SK-N-MC (cell line): ENCODE results near the gene TMEM200B.

Experiments used
- EZH2 ChIP-seq: fragments of 200-600 bp; sonication (generic); IDR thresholded peaks from one replicate; pipeline ENCODE4 v1.6.1; 2017; ENCODE audit warnings: antibody characterized with exemption
- FOXP2 ChIP-seq: optimal IDR thresholded peaks from 2 replicates; pipeline ENCODE3; 2011; ENCODE audit warnings: mild to moderate bottlenecking, moderate library complexity; ENCODE audit not compliant: insufficient read depth; ENCODE audit errors: extremely low read length, control extremely low read depth
- POLR2AphosphoS5 ChIP-seq: IDR thresholded peaks from 2 replicates; pipeline ENCODE4 v1.6.1; 2012; ENCODE audit warnings: mild to moderate bottlenecking, low read depth, low read length, borderline replicate concordance

DNA sequence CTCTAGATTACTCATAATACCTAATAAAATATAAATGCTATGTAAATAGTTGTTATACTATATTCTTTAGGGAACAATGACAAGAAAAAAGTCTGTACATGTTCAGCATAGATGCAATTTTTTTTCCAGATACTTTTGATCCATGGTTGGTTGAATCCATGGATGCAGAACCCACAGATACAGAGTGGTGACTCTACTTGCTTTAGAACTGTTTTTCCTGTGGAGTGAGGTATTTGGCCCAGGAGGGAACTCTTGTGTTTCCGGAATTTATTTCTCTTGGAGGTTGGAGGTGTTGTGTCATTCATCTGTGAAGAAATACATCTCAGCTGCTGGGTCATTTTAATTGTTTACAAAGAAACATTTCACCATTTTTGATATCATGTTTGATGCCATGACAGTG is 28.7 kb downstream of the TMEM200B start:
- no peak for TF ChIP-seq EZH2
- no peak for TF ChIP-seq POLR2AphosphoS5
- TF ChIP-seq FOXP2: no peak
